GM18505 (cell line): Measurements from ENCODE around the gene ITK.
"Not testable (repeated sequence)": the region's sequence is repeated elsewhere in the genome, so short reads cannot be mapped to it uniquely, and the experiment has no call there.

ENCODE experiments used
- ATAC-seq: cut with Tn5 transposase; IDR thresholded peaks from one replicate; pipeline ENCODE4 v1.9.1; 2021; ENCODE audit not compliant: unreplicated experiment
- POLR2A ChIP-seq: IDR thresholded peaks from 4 replicates; pipeline ENCODE4 v1.6.1; 2011; ENCODE audit warnings: borderline replicate concordance; ENCODE audit not compliant: insufficient read depth, insufficient read length; ENCODE audit errors: extremely low read depth

Gene ITK

GRCh38 chr5:157186309-157187045 lies 5.8 kb downstream of the ITK start:
- TF ChIP-seq POLR2A: no peak
- ATAC-seq: no peak

DNA sequence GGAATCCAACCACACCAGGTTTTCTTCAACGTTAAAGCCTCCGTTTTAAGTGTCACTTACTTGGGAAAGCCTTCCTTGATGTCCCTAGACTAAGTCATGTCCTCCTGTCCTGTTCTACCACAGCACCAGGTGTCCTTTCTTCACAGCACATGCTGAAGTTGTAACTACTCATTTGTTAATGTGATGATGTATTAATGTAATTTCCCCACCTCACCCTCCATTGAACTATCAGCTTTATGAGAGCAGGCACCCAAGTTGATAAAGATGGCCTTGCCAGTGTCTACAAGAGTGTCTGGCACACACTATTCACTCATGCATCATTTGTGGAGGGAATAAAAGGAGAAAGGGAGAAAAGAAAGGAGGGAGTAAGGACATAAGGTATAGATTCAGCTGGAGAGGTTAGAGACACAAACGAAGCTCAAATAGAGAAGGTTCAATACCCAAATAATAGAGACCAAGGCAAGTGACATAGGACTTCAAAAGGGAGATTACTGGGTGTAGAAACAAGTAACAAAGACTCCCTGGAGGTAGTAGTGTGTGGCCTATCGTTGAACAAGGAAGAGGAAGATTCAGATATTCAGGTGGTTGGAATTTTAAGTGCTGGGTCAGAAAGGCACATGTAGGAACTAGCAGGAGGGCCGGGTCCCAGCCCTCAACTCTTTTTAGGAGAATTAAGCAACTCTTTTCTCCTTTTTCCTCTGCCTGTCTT lies 6.6 kb downstream of the ITK start:
- no peak for ATAC-seq
- no peak for TF ChIP-seq POLR2A

- ATAC-seq: no peak
- TF ChIP-seq POLR2A: no peak
Measured at GRCh38 chr5:157188270-157188669, 7.6 kb downstream of the ITK start.

DNA sequence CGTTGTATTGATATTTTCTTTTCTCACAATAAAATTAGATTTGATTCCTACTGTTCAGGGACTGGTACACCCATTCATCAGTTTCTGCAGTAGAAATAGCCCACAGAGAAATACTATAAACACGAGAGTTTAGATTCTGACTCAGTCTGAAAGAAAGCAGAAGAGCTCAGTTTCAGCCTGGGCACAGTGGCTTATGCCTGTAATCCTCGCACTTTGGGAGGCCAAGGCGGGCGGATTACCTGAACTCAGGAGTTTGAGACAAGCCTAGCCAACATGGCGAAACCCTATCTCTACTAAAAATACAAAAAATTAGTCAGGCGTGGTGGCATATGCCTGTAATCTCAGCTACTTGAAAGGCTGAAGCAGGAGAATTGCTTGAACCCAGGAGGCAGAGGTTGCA lies 8.6 kb downstream of the ITK start:
- no peak for TF ChIP-seq POLR2A
- no peak for ATAC-seq

GRCh38 chr5:157193699-157194424 lies 13.2 kb downstream of the ITK start:
- no peak for ATAC-seq
- TF ChIP-seq POLR2A: no peak

DNA sequence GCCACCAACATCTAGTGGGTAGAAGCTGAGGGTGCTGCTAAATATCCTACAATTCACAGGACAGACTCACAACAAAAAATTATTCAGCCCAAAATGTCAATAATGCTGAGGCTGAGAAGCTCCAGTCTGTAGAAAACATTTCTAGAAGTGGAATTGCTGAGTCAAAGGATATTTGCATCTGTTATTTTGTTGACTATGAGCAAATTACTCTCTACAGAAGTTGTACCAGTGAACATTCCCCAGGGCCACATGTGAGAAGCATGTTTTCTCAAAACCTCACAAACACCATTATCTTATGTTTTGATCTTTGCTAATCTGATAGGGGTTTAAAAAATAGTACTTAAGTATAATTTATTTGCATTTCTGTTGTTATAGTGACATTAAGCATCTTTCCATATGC lies 15.4 kb downstream of the ITK start:
- no peak for TF ChIP-seq POLR2A
- ATAC-seq: no peak

DNA sequence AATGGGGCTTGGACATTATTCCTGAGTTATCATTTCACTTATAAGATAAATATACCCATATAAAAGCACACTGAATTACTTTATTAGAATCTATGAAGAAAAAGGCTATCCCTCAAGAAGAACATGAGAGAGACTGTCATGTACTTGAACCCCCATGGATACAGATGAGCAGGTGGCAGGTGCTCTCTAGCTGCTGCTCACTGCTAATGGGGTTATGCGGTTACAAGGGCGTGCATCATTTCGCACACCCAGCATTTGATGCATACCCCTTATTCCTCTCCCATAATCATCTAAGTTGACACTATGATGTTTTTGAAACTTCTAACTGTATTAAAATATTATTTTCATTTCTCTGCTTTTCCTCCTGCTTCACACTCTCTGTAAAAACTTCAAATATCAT lies 16.4 kb downstream of the ITK start:
- no peak for TF ChIP-seq POLR2A
- no peak for ATAC-seq

GRCh38 chr5:157198277-157198986 lies 17.8 kb downstream of the ITK start:
- TF ChIP-seq POLR2A: no peak
- ATAC-seq: no peak

DNA sequence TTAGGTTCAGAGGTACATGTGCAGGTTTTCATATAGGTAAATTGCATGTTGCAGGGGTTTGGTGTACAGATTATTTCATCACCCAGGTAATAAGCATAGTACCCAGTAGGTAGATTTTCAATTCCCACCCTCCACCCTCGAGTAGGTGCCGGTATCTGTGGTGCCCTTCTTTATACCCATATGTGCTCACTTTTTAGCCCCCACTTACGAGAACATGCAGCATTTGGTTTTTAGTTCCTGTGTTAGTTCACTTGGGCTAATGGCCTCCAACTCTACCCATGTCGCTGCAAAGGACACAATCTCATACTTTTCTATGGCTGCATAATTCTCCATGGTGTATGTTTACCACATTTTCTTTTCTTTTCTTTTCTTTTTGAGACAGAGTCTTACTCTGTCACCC lies 21.2 kb downstream of the ITK start:
- ATAC-seq: no peak
- TF ChIP-seq POLR2A: no peak

- ATAC-seq: no peak
- TF ChIP-seq POLR2A: no peak
Measured at GRCh38 chr5:157203417-157203816, 22.8 kb downstream of the ITK start.

DNA sequence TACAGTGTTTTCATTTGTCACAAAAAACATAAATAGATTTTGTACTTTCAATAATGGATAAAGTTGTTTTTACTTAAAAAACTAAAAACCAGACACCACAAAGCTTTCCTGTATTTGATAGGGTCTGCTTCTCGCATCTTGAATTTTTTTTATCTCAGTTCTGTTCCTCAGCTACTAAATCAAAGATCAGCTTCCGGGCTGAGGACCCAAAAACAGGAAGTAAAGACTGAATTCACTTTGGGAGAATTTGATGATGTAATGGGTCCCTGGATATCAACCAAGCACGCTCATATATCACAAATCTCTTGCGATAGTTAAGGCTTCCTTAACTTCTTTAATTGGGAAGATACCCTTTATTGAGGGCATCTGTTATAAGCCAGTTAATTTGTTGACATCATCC lies 24.1 kb downstream of the ITK start:
- no peak for TF ChIP-seq POLR2A
- ATAC-seq: no peak

DNA sequence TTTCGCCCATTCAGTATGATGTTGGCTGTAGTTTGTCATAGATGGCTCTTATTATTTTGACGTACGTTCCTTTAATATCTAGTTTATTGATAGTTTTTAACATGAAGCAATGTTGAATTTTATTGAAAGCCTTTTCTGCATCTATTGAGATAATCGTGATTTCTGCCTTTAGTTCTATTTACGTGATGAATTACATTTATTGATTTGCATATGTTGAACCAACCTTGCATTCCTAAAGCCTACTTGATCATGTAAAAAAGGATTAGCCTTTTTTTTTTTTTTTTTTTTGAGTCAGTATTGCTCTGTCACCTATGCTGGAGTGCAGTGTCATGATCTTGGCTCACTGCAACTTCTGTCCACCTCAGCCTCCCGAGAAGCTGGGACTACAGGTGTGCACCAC lies 25.1 kb downstream of the ITK start:
- no peak for TF ChIP-seq POLR2A
- ATAC-seq: no peak

DNA sequence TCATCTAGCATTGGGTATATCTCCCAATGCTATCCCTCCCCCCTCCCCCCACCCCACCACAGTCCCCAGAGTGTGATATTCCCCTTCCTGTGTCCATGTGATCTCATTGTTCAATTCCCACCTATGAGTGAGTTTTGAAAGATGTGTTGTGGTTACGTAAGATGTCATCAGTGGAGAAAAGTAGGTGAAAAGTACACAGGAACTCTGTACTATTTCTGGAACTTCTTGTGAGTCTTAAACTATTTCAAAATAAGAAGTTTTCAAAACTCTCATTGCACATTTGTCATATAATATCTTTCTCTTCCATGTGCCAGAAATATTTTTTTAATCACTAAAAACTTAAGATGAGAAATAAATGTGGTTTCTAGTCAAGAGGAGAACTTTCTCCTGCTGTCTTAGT lies 30.0 kb downstream of the ITK start:
- ATAC-seq: not testable (repeated sequence)

- TF ChIP-seq POLR2A: no peak
- ATAC-seq: no peak
Measured at GRCh38 chr5:157212307-157212706, 31.7 kb downstream of the ITK start.

GRCh38 chr5:157213527-157214243 lies 33.0 kb downstream of the ITK start:
- no peak for ATAC-seq
- TF ChIP-seq POLR2A: no peak
